HG03432 (cell line): Measurements from ENCODE around the gene WDR20.
"Not testable (repeated sequence)": the region's sequence is repeated elsewhere in the genome, so short reads cannot be mapped to it uniquely, and the experiment has no call there.

Source experiments
- ATAC-seq: cut with Tn5 transposase; IDR thresholded peaks from one replicate; pipeline ENCODE4 v1.9.1; 2021; ENCODE audit warnings: mild to moderate bottlenecking, moderate library complexity; ENCODE audit not compliant: unreplicated experiment

Gene WDR20

GRCh38 chr14:102139286-102140026, at the start of gene WDR20:
Gene WDR20, plus strand, starts transcription at chr14:102139897. Its CDS starts 27 bp downstream, at chr14:102139924.
- peak; percentile 94 for ATAC-seq

DNA sequence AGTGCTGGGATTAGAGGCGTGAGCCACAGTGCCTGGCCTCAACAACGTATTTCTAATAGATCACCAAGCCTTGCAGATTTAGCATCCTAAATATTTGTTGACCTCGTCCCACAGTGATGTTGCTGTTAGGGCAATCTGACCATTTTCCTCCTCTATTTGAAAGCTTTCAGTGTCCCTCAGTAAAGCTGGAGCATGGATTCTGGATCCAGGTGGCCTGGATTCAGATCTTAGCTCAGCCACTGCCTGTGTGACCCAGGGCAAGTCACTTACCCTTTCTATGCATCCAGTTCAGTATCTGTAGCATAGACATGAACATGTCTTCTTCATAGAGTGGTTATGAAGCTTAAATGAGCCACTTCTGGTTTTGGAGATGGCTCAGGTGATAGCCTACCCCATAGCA, 49.0 kb upstream of the WDR20 start:
- no peak for ATAC-seq

- ATAC-seq, result no peak
These were observed 46.9 kb upstream of the WDR20 start for GRCh38 chr14:102092806-102093205.

- no peak for ATAC-seq
These were observed 45.6 kb upstream of the WDR20 start for GRCh38 chr14:102094101-102094500.

DNA sequence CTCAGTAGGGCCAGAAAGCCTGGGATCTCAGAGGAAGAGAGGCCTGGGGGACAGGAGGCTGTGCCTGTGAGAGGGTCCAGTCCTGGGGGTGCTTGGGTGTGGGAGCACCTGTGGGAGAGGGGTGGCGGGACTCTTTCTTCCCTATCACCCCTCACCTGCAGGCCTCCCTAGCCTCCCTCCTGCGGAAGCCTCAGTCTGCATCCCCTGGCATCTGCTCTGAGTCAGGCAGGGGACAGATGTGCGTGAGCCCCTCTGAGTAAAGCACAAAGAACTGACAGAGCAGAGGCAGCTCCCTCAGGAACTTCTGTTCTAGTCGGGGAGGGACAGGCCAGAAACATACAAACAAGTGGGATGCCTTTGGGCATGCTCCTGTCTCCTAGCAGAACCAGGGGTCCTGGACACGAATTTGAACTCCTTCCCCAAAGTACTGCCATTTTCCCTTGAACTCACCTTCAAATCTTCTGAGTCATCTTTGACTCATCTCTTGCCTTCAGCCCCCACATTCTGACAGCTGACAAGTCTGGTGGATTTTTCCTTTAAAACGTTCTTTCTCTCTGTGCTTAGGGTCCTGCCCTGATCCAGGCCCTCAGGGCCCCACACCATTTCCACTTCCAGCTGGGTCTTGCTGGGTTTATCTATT, 44.3 kb upstream of the WDR20 start:
- no peak for ATAC-seq

- no peak for ATAC-seq
These were observed 43.7 kb upstream of the WDR20 start for GRCh38 chr14:102095871-102096568.

DNA sequence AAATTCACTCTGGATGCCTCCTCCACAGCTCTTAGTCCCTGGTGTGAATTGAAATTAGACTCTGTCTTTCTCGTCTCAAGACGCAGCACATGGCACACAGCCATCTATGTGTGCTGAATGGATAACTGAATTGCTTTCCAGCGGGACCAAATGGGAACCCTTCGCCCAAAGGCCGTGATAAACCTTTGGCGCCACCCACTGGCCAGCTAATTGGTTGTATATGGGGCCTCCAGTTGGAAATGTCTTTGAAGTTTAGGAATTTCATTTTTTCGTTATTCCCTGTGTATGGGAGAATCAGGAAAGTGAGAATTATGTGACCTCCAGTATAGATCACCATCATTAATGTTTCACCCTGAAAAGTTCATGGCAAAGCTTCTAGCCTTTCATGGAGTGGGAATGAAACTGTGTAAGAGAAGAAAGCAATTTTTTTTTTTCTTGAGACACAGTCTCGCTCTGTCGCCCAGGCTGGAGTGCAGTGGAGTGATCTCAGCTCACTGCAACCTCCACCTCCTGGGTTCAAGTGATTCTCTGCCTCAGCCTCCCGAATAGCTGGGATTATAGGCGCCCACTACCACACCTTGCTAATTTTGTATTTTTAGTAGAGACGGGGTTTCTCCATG, 43.0 kb upstream of the WDR20 start:
- no peak for ATAC-seq

DNA sequence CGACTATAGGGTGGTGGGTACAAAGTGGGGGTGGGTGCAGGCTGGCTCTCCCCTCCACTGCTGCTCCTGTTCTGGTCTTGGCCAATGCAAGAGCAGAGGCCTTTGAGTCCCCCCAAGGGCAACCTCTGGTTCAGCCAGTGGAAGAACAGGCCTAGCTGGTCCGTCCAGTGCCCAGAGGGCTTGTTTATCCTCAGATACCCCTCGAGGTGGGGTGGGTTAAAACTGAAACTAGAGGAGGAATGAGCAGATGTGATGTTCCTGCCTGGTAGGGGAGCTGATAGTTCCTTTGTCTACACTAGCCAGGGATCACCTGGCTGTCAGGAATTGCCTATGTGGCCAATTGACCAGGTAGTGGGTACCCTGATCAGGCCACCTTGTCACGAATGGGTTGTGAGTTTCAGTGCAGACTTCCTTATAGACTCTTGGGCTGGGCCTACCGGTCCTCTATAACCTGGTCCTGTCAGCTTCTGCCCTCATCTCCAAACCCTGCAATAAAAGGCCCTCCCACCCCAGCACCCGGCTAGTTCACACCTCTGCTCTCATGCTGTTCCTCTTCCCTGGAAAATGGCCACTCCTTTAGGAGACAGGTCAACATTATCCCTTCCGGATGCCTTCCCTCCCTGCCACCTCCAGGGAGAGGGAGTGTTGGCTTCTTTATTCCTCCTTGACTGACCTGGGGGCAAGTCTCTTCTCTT, 42.1 kb upstream of the WDR20 start:
- no peak for ATAC-seq

DNA sequence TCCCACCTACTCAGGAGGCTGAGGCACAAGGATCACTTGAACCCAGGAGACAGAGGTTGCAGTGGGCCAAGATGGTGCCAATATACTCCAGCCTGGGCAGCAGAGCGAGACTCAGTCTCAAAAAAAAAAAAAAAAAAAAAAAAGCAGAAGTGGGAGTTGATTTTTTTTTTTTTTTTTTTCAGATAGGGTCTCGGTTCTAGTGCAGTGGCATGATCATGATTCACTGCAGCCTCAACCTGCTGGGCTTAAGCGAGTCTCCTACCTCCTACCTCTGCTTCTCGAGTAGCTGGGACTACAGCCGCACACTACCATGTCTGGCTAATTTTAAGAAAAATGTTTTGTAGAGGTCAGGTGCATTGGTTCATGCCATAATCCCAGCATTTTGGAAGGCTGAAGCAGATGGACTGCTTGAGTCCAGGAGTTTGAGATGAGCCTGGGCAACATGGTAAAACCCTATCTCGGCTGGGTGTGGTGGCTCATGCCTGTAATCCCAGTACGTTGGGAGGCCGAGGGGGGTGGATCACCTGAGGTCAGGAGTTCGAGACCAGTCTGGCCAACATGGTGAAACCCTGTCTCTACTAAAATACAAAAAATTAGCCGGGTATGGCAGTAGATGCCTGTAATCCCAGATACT, 36.5 kb upstream of the WDR20 start:
- ATAC-seq, result no peak

- no peak for ATAC-seq
These were observed 34.3 kb upstream of the WDR20 start for GRCh38 chr14:102105369-102105768.

DNA sequence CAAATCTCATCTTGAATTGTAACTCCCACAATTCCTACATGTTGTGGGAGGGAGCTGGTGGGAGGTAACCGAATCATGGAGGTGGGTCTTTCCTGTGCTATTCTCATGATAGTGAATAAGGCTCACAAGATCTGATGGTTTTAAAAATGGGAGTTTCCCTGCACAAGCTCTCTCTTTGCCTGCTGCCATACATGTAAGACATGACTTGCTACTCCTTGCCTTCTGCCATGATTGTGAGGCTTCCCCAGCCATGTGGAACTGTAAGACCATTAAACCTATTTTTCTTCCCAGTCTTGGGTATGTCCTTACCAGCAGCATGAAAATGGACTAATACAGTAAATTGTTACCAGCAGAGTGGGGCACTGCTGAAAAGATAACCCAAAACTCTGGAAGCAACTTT, 30.4 kb upstream of the WDR20 start:
- ATAC-seq, result not testable (repeated sequence)

- ATAC-seq, result no peak
These were observed 28.6 kb upstream of the WDR20 start for GRCh38 chr14:102111101-102111500.

DNA sequence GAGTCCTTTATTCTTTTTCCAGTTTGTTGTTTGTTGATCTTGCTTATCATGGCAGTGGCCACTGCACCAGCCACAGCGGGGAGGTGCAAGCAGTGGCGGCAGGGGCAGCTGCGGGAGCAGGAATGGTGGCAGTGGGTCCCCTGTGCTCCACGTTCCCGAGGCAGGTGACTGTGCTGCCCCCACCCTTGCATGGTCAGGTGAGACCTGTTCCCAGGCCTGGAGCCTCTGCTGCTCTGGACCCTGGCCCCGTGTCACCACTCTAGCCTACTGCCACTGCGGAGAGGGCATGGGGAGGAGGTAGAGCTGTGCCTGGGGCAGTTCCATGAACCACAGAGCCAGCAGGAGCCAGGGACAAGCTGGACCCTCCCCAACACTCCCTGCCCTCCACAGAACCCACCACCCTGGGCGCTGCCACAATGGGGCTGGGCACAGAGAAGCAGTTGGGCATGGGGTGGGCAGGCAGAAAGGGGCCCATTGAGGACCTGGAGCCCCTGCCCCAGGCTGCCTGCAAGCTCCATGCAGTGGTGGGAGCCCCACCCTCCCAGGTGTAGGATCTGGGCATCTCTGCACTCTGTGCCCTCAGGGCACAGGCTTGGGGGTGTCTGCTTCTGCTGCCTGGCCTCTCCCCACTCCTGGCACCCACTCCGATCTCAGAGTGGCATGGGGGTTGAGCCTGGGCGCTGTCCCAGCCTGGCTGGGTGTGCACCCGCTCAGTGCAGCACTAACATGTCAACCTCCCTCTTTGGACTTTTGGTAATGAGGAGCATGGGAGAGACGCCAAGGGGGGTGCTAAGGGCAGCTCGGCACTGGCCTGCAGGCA, 23.1 kb upstream of the WDR20 start:
- no peak for ATAC-seq

DNA sequence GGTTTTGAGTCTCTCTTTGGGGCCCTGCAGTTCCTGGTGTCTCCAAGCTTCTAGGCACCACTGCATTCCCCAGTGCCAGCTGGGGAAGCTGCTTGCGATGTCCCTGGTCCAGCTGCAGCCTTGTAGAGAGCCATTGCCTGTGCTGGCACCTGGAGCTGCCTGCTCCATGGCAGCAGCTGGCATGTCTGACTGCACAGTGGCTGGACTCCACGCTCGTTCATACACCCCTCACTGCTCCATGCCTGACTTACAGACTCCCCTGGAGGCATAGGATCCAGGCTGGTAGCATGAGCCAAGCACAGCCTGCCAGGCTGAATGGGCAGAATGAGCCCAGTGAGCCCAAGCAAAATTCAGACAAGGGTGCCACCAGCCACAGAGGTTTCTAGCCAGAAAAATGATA, 21.8 kb upstream of the WDR20 start:
- no peak for ATAC-seq

DNA sequence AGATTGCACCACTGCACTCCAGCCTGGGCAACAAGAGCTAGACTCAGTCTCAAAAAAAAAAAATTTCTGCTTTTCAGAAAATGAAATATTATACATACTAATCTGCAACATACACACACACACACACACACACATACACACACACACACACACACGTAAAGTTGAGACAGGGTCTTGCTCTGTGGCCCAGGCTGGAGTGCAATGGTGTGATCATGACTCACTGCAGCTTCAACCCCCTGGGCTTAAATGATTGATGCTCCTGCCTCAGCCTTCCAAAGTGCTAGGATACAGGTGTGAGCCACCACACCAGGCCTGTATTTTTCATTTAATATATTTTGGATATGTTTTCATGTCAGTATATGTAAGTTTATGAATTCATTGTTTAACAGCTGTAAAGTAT, 18.8 kb upstream of the WDR20 start:
- no peak for ATAC-seq

DNA sequence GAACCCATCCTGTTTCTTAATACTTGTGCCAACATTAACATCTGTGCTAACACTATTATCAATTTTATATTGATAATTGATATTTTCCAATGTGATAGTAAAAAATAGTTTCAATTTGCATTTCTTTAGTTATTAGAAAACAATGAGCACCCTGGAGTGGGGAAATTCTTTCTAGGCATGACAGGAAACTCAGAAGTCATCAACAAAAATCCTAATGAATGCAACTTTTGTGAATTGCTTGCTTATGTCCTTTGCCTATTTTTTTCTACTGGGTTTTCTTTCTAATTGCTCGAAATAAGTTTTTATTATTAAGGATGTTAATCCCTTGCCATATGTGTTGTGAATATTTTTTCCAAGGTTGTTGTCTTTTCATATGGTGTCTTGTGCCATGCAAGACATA, 18.1 kb upstream of the WDR20 start:
- ATAC-seq, result no peak

- ATAC-seq, result no peak
These were observed 15.3 kb upstream of the WDR20 start for GRCh38 chr14:102124419-102124818.

- ATAC-seq, result no peak
These were observed 14.2 kb upstream of the WDR20 start for GRCh38 chr14:102125546-102125945.

DNA sequence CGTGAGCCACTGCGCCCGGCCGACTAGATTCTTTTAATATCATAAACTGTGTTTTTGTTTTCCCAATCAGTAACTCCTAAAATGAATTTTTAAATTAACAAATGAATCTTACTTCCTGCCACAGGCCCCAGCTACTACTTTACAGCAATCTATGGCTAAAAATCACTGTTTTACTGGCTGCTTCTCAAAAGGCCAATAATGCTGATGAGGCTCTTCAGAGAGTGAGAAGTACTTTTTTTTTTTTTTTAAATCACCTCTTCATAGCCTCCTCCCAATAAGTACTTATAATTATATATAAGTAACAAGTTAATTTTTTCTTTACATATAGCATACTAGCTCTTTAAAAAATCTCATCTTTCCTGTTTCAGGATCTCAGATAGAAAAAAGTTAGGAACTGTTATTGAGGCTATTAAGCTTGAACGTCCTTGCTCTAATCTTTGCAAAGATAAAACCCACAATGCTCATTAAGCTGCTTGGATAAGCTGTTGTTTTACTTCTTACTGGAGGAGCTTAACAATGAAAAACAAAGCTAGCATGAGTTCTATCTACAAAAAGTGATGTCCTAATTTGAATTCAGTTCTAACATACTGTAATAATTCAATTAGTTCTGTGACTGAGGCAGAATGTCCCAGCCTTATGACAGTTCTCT, 12.8 kb upstream of the WDR20 start:
- ATAC-seq, result no peak
